DMS 273 (cell line): ENCODE results near the gene NELFA.

Experiments
- DNase-seq: peaks from one replicate; lab custom pipeline; 2025; ENCODE audit not compliant: unreplicated experiment; lab: John Stamatoyannopoulos, UW

NELFA gene

DNA sequence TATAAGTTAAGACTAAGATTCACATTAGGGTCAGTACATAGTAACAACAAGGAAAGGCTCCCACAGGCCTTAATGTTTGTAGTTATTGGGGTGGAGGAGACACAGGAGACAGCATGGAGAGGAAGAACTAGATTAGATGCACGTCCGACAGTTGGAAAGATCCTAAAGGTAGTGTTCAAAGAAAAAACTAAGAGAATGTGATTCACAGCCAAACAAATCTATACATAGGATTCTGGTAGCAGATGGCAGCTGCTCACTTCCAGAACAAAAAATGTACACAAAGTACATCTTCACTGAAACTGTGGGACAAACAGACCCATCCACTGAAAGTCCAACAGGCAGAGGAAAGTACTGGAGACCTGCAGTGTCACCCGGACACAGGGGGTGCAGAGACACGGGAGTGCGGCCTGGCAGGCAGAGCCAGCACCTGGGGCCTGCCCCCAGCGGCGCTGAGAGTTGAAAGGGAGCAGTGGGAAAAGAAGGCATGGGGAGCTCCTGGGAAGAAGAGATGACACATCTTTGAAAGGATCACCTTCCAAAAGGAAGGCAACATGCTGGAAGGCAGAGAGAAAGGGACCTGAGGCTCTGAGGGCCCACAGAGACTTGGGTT lies 40.0 kb downstream of the NELFA start:
- no peak for DNase-seq

GRCh38 chr4:1967512-1968149 lies 41.1 kb downstream of the NELFA start:
- DNase-seq, result no peak

GRCh38 chr4:1964971-1965370 lies 43.8 kb downstream of the NELFA start:
- DNase-seq, result no peak

DNA sequence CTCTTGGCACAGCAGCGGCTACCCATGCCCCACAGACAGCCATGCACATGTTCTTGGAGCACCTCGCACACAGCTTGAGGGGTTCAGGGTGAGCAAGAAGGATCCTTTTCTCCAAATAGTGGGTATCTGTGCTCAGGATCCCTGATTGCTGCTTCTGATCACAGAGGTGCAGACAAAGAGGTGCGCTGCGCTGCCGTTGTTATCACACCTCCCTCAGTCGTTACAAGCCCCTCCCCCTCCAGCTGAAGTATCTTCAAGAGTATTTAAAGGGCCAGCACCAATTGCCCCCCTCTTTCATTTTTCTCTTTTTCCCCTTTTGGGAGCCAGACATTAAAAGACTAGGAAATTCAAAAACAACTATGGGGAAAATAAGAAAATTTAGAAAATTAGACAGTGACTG lies 44.3 kb downstream of the NELFA start:
- no peak for DNase-seq

DNA sequence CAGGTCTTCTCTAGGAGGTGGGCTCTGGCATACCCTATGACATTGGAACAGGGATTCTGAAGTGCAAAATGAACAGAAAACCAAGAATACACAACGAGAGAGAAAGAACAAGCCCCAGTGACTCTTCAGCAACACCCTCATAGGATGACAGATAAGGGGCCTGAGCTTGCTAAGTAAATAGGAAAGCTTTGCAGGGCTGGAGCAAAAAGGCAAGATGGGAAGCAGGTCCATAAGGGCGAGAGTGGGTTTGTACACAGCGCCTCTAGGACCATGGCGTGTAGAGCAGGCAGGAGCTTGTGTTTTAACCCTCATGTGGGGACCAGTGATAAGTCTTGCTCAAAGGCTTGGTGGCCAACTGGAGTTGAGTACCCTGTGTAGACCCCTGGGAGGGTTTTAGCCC lies 45.8 kb downstream of the NELFA start:
- DNase-seq, result no peak

GRCh38 chr4:1961563-1961962 lies 47.2 kb downstream of the NELFA start:
- peak; percentile 37 for DNase-seq

DNA sequence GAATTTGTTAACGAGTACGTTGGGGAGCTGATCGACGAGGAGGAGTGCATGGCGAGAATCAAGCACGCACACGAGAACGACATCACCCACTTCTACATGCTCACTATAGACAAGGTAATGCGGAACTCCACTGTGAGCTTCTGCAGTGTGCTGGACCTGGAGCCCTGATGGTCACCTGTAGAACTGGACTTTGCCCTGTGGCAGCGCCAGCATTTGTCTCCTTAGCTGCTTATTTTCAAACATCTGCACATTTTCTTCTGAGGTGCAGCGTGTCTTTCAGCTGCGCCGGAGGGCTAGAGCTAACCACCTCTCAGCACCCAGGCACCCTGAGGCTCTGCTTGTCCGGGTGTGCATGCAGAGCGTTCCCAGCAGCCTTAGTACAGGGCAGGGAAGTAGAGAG lies 47.7 kb downstream of the NELFA start:
- DNase-seq, result no peak

DNA sequence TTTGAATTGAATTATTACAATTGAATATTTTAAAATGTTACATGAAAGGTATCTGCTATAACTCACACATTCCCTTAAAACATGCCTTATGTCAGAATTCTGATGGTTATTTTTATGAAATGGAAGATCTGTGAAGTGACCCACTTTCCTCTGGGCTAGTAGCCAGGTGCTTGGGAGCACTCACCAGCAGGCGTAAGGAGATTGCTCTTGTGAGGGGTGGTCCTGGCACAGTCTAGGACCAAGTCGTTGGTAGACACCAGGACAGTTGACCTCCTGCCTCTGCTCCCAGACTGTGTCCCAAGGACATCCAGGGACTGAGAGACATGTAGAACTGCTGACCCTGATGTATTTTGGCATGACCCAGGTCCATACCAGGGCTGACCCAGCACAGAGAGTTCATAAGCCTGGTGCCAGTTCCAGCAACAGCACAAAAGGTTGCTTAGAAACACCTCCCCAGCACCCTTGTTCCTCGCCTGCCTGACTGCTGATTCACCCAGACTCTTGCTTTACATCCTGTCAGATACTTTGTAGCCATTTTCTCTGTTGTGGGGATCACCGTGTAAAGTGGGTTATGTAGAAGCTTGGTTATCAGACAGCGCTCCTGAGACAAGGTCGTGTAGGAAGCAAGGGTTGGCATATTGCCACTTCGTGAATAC lies 48.5 kb downstream of the NELFA start:
- DNase-seq, result no peak

GRCh38 chr4:1959104-1959384 lies 49.7 kb downstream of the NELFA start:
- DNase-seq, result no peak

GRCh38 chr4:1958276-1959103 lies 50.3 kb downstream of the NELFA start:
- DNase-seq, result no peak

DNA sequence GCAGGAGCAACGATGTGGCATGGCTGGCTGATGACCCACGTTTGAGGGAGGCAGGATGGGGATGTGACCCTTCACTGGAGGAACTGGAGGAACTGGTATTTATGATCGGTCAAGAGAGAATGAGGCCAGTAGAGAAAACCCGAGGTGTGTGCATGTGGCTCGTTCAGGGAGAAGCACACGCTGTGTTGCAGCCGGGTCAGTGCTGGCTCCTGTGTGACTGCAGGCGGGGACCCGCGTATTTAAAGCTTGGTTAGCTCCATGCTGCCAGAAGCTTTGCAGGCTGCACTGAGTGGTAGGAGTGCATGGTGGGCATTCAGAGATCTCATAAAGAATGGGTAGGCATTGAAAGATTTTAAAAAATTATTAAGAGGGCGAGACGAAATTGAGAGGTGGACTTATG lies 52.1 kb downstream of the NELFA start:
- DNase-seq, result no peak

DNA sequence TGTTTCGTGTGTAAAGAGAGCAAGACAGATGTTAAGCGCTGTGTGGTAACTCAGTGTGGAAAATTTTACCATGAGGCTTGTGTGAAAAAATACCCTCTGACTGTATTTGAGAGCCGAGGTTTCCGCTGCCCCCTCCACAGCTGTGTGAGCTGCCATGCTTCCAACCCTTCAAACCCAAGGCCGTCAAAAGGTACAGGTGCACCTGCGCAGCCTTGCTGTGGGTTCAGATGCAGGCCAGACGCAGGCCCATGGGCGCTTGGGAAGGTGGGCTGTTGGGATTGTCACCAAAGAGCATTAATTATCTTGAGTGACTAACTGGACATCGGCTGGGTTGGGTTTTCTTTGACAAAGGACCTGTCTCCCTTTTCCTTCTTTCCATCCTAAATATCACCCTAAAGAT lies 55.4 kb downstream of the NELFA start:
- DNase-seq, result no peak

- no peak for DNase-seq
These were observed 56.1 kb downstream of the NELFA start for GRCh38 chr4:1952719-1953118.

DNA sequence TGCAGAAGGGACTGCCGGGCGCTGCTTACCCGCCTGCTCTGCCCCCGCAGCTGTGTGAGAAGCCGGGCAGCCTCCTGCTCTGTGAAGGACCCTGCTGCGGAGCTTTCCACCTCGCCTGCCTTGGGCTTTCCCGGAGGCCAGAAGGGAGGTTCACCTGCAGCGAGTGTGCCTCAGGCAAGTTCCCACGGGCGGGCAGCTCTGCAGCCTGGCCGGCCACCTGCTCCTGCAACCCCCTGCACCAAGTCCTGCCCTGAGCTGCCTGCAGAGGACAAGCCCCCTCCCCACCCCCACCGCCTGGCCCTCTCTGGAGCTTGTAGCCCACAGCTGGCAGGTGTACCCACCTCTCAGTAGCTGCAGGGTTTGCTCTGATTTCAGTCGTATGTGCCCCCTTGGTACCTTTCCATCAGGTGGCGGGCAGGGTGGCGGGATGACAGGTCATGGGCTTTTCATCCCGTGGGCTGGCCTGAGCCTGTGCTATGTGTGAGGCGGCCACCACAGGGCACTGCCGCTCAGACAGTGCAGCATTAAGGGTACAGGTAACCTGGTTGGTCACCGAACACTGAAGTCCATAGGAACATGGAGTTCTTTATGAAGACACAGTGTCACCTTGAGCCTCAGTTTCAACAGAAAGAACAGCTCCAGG lies 56.6 kb downstream of the NELFA start:
- DNase-seq, result no peak

DNA sequence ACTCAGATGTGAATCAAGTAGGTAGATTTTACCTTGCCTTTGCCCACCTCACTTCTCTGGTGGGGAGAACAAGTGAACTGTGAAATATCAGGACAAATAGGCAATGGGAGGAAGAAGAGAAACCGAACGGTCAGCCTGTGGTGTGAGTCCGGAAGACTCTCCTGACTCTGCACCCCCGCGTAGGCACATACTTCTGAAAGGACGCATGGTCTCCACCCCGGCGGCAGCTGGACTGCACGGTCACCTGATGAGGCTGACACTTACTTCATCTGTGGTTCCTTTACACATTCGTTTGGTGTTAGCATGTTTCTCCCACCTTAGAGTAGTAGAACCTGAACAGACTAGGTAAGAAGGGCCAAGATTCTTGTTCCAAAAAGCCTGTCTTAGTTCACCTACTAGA lies 58.4 kb downstream of the NELFA start:
- no peak for DNase-seq

DNA sequence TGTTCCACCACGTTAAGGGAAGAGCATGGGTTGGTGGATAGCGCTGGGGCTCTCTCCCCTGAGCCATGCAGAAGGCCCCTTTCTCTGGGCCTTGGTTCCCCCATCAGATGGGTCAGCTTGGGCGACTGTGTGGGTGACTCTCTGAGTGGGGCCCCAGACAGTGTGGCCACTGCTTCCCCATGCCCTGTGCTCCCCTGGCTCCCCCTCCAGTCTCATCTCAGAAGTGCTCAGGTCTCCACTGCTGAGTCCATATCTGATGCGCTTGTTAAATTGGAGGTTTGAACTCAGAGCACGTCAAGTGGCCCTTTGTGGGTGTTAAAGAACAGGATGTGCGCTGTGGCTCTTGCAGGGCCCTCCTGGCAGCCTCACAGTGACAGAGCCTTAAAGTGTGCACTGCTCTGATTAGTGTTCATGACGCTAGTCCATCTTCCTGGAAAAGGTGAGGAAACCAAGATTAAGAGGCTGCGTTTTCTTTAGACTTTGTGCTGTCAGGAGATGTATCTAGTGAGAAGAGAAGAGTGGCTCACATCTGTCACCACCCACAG lies 59.8 kb downstream of the NELFA start:
- DNase-seq, result no peak

DNA sequence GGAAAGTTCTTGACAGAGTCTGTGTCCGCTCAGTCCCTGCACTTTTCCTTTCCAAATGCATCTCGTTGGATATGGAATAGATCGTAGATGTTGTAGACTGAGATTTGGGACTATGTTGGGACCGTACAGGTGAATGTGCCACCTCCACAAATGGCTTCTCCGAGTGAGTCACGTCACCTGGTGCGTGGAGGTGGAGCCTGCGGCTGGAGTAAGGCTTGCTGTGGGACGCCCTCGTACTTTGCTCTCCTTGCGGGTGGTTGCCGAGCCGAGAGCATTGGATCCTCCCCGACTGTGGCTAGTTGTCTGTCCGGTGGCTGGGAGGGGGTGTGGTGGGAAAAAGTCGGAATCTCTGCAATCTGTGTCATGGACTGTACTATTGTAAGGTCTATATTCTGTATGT lies 60.5 kb downstream of the NELFA start:
- no peak for DNase-seq

GRCh38 chr4:1945912-1946311 lies 62.9 kb downstream of the NELFA start:
- no peak for DNase-seq

DNA sequence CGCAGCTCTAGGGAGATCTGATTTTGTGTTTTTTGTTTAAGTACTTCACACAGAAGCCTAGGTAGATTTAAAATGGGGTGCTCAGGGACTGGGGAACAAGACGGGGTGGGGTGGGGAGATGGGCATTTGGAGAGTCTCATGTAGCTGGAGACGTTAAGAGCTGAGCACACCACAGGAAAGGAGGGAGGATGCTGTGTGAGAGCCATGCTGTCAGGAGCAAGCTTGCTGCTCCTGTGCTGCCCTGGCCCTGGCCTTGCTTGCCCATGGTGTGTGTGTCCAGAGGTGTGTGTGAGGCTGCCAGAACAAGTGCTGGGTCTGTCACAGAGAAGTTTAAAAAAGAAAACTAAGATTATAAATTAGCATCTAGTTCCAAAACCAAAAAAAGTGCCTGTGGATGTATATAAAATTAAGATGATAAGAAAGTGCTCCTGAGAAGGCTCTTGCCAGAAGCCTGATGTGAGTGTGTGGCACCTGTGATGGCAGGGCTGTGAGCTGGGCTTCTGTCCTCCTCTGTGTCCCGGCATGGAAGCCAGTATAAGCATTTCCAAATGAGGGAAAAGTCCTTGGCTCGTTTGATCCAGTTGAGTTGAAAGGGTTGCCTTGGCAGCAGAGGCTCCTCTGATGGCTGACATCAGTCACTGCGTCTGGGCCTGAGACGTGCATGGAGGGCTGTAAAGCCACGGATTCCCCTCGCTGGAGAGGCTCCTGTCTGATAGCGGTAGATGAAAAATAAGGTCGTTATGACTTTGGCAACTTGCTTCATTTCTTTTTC lies 63.5 kb downstream of the NELFA start:
- DNase-seq, result no peak

DNA sequence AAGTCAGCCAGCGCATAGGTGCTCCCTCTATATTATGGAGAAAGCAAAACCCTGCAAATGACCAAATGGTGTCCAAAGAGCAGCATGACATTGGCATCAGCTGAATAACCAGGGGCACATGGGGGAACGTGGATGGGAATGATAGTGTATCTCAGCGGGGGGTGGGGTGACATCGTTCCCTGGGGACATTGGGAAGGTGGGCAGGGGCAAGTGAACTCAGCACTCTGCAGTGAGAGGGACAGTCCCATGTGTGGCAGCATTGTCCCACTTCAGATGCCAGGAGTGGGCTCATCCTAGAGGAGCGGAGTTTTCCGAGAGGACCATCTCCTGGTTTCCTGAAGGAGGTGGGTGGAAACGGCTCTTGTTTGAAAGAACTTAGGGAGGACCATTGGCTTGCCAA lies 64.8 kb downstream of the NELFA start:
- no peak for DNase-seq

DNA sequence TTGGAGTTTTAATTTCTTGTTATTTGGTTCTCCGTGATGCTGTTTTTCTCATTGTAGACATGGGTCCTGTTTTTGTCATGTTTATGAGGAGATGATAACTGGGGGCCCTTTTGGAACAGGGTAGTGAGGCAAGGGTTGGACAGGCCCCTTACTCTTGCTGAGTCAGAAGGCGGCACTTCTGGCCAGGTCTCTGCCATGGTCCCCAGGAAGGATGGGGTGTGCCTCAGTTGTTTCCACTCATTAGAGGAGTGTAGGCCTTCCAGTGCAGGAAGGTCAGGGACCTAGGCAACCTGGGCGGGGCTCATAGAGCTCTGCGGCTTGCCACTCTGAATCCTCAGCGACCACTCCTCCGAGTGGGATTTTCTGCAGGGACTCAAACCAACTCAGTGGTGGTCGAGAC lies 68.2 kb downstream of the NELFA start:
- DNase-seq, result no peak
